Measurements from ENCODE around the gene EID3. TPM values are rescaled to one million over a fixed set of nuclear protein-coding genes. Genes with fewer than 3 reads are reported as not detected.

EID3 gene
- total RNA-seq, 3 donors from 2014 or later, result 6.7 to 13.3 (median 12.1) TPM

GRCh38 chr12:104297477-104298113 lies 5.9 kb upstream of the EID3 start:
- no peaks in the 10 kb centered on the region for H3K27me3 ChIP-seq
- H3K9me3 ChIP-seq, result no peaks in the 10 kb centered on the region
- H3K27ac ChIP-seq, result no peak overlapping the region
- H3K4me1 ChIP-seq, result no peaks in the 10 kb centered on the region
- no peak for TF ChIP-seq POLR2AphosphoS5 (IDR thresholded peaks at IDR 0.05)
- no peak for TF ChIP-seq POLR2A (IDR thresholded peaks at IDR 0.05)
- no peak for TF ChIP-seq CTCF (IDR thresholded peaks at IDR 0.05)
- no peak for DNase-seq (ENCODE audit: low spot score in 2 of 2)
- H3K36me3 ChIP-seq, result no peaks in the 10 kb centered on the region
- intact Hi-C loops (cut with DNase I; ENCODE audit: low total_unique reads), result no loop called here
- H3K4me3 ChIP-seq, result no peak overlapping the region

- Histone ChIP-seq H3K9me3 (no peaks in the 10 kb centered on the region), H3K4me1 (no peaks in the 10 kb centered on the region), H3K27ac (no peak overlapping the region), H3K4me3 (no peak overlapping the region), H3K27me3 (no peaks in the 10 kb centered on the region), H3K36me3 (no peaks in the 10 kb centered on the region)
- no peak for DNase-seq (ENCODE audit: low spot score in 2 of 2)
- intact Hi-C loops (cut with DNase I; ENCODE audit: low total_unique reads), result no loop called here
- no peak for TF ChIP-seq POLR2AphosphoS5 (IDR thresholded peaks at IDR 0.05)
- no peak for TF ChIP-seq CTCF (IDR thresholded peaks at IDR 0.05)
- no peak for TF ChIP-seq POLR2A (IDR thresholded peaks at IDR 0.05)
These were observed 3.6 kb upstream of the EID3 start for GRCh38 chr12:104299842-104300481.

- Histone ChIP-seq H3K27ac (peak overlapping the region; percentile 80 to 92), H3K27me3 (no peaks in the 10 kb centered on the region), H3K9me3 (no peaks in the 10 kb centered on the region), H3K4me3 (peak overlapping the region; percentile 42 to 81 (median 51)), H3K36me3 (no peaks in the 10 kb centered on the region), H3K4me1 (peaks cover 0 to 2% of the 10 kb centered on the region in 2 donors)
- TF ChIP-seq CTCF (IDR thresholded peaks at IDR 0.05), result no peak
- no peak for TF ChIP-seq POLR2AphosphoS5 (IDR thresholded peaks at IDR 0.05)
- no peak for TF ChIP-seq POLR2A (IDR thresholded peaks at IDR 0.05)
- DNase-seq (ENCODE audit: low spot score in 2 of 2), result no peak
- intact Hi-C loops (cut with DNase I; ENCODE audit: low total_unique reads), result loop anchor here (1.0 kb wide), 1 partner anchor 16 kb away; no protein-coding TSS in a partner anchor
These were observed 896 bp downstream of the EID3 start for GRCh38 chr12:104304261-104305009.

- H3K36me3 ChIP-seq, result no peaks in the 10 kb centered on the region
- no peak overlapping the region for H3K27ac ChIP-seq
- no peak overlapping the region for H3K4me3 ChIP-seq
- peaks cover 0 to 2% of the 10 kb centered on the region in 2 donors for H3K4me1 ChIP-seq
- H3K27me3 ChIP-seq, result no peaks in the 10 kb centered on the region
- no peak for DNase-seq (ENCODE audit: low spot score in 2 of 2)
- no peaks in the 10 kb centered on the region for H3K9me3 ChIP-seq
- intact Hi-C loops (cut with DNase I; ENCODE audit: low total_unique reads), result no loop called here
- no peak for TF ChIP-seq POLR2A (IDR thresholded peaks at IDR 0.05)
- no peak for TF ChIP-seq POLR2AphosphoS5 (IDR thresholded peaks at IDR 0.05)
- no peak for TF ChIP-seq CTCF (IDR thresholded peaks at IDR 0.05)
These were observed 1.8 kb downstream of the EID3 start for GRCh38 chr12:104305349-104305748.

- Histone ChIP-seq H3K27me3 (no peaks in the 10 kb centered on the region), H3K9me3 (no peaks in the 10 kb centered on the region), H3K36me3 (no peaks in the 10 kb centered on the region), H3K27ac (no peak overlapping the region), H3K4me3 (no peak overlapping the region), H3K4me1 (peaks cover 0 to 2% of the 10 kb centered on the region in 2 donors)
- no peak for TF ChIP-seq POLR2A (IDR thresholded peaks at IDR 0.05)
- no peak for TF ChIP-seq POLR2AphosphoS5 (IDR thresholded peaks at IDR 0.05)
- TF ChIP-seq CTCF (IDR thresholded peaks at IDR 0.05), result no peak
- DNase-seq (ENCODE audit: low spot score in 2 of 2), result no peak
- intact Hi-C loops (cut with DNase I; ENCODE audit: low total_unique reads), result no loop called here
These were observed 2.8 kb downstream of the EID3 start for GRCh38 chr12:104306376-104306775.
